Hematopoietic multipotent progenitor cell (in vitro differentiated cells): ENCODE measurements around the gene LGI1. TPM values are rescaled to one million over a fixed set of nuclear protein-coding genes. Genes with fewer than 3 reads are reported as not detected.

Experiments
- DNase-seq, 3 donors: peaks; one replicate each; pipeline ENCODE4 v3.0.0-alpha.2; 2011 to 2015; ENCODE audit warnings: low read depth in 2 of 3, low spot score in 2 of 3
- total RNA-seq: library from RNA; depleted of rRNA; stranded (reverse); fragments of >200 nt; gene quantifications from one replicate; pipeline ENCODE4 v1.2.3, GENCODE V29; 2012

LGI1 gene
- total RNA-seq, 1 donor = not detected

DNA sequence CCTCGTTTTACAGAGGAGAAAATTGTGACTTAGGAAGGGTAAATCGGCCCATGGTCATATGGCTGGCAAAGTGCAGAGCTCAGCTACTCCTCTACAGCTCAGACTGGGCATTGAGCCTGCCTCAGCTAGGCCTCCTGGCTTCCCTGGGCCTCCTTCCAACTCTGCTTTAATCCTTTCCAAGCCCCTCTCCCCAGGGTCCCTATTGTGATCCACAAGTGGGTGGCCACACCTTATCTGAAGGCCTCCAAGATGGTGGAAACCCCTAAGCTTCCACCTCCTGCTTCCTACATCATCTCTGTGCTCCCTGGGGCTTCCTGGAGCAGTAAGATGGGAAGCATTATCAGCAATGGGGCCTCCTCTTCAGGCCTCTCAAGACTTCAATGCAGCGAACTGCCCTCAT, 3.0 kb upstream of the LGI1 start:
- no peak for DNase-seq

DNA sequence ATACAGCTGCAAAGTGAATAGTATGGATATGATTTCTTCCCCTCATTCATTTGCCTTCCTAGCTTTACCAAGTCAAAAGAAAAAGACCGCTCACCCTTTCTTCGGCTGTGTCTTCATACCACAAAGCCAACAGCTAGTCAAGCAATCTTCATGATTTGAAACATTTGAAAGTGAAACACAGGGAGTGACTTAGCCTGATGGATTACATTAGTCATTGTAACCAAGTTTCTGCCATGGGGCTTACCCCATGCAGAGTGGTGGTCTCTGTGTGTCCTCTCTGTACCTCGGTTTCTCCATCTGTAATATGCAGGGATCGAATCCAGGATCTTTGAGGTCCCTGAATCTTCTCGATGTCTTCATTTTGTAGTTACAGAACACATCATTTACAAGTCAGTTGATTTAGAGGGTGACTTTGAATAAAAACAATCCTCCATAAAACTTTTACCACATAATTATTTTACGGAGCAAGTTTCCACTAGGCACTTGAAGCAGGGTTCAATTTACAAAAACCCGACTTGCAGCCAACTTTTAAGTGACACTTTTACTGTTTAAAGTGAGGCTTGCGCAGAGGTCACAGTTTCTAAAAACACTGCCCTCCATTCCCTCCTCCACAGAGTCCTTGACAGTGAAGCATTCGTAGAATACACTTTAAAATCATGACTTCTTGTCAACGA, 2.2 kb upstream of the LGI1 start:
- DNase-seq = no peak

DNA sequence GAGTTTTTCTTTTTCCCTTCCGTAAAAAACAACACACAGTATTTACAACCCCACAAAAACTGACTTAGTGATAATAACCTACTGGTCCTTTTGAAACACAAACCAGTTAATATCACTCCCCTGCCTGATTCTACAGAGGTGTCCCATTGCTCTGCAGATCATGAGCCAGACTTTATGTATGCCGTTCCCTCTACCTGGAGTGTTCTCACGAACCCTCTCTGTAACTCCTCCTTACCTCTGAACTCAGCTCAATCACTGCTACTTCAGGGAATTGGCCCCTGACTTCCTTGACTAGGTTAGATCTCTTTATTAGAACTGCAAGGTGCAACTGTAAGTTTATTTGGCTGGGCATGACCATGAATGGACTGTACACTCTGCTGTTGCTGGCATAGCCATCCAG, 1.6 kb upstream of the LGI1 start:
- DNase-seq = no peak

DNA sequence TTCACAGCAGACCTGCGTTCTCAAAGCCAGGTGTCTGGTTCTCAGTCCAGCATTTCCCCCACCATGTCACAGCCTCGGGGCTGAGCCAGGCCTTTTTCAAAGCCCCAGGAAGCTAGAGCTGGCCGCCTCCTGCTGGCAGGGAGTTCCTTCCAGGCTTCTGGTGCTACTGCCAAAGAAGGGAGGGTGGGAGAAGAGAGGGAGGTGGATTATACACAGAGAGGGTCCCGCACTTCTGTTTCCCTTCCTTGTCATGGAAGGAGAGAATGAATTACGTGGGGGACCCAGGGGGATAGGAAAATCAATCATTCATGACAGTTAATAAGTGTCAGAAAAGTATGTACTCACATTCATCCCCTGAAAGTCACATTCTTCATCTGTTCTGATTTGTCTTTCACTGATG, 600 bp upstream of the LGI1 start:
- no peak for DNase-seq

DNA sequence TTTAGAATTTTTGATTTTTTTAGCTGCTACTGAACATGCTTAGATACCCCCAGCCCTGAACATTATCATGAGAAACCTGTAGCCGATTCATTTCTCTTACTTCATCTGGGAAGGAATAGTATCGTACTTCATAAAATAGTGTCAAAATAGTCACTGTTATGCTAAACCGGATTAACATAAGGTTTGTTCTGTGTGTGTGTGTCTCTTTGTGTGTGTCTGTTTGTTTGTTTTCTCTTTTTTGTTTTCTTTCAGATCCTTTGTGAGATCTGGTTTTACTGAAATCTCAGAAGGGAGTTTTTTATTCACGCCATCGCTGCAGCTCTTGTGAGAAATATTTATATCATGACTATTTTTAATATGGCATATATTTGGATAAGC, 761 bp downstream of the LGI1 start:
- DNase-seq = no peak

DNA sequence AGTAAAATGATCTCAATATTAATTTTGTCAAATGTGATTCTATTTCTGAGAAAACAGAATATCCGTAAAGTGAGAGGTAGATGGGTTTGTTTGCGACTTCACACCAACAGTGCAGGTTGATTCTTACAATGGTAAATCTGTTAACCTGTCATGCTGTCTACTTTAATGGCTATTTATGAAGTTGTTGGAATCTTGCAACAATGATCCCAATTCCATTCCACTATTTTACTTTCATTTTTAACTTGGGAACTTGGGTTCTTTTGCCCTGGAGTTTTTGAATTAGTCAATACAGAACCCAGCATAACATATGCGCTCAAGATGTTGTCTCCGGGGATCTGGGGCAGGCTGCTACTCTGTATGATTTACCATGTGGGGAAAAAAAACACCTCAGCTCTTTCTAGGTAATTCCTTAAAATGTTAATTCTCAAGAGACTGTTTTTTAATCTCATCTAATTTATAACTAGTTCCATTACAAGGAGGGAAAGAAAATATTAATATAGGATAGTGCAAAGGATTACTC, 1.2 kb downstream of the LGI1 start:
- no peak for DNase-seq

DNA sequence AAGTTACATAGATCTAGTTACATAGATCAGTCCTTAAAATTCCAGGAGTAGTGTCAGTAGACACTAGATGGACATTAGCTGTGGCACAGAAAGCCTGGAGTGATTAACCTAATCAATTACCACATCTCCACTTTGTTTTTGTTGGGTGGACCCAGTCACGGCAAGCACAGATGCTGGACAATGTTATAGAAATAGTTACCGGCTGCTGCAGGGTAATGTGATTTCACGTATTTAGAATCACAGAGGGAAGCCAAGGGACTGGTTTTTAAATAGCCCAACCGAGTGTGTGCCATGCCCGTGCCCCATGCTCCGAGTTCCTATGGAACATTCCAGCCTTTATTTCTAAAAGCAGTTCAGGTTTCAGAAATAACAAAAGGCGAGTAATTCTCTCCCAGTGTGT, 2.8 kb downstream of the LGI1 start:
- no peak for DNase-seq

DNA sequence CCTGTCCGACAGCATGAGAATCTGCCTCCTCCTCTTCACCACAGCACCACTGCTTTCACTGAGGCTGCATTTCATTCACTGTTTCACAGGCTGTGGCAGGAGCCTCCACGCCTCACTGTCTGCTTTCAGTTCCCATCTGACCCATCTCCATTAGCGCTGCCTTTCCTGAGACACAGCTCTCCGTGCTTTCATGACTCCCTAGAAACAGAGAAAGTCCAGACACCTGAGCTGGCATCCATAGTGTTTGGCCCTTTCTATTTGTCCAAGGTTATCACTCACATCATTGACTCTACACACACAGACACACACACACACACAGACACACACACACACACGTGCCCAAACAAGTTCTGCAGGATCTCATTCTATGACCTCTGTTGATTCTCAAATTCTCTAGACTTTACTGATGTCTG, 5.2 kb downstream of the LGI1 start:
- no peak for DNase-seq

DNA sequence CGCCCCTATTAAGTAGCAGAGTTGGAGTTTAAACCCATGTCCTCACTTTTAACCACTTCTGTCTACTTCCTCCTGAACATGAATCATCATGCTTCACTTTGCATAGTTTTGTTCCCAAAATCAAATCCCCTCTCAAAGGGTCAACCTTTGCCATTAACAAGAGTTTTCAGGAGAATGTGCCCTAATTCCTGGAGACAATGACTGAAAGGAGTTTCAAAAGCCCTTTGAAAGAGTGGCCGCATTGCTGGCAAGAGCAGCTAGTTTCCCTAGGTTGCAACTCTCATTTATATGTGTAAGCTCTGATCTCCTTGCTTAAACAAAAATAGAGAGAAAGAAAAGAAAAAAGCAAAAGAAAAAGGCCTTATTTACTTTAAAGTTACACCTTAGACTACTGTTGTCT, 9.2 kb downstream of the LGI1 start:
- DNase-seq = no peak

DNA sequence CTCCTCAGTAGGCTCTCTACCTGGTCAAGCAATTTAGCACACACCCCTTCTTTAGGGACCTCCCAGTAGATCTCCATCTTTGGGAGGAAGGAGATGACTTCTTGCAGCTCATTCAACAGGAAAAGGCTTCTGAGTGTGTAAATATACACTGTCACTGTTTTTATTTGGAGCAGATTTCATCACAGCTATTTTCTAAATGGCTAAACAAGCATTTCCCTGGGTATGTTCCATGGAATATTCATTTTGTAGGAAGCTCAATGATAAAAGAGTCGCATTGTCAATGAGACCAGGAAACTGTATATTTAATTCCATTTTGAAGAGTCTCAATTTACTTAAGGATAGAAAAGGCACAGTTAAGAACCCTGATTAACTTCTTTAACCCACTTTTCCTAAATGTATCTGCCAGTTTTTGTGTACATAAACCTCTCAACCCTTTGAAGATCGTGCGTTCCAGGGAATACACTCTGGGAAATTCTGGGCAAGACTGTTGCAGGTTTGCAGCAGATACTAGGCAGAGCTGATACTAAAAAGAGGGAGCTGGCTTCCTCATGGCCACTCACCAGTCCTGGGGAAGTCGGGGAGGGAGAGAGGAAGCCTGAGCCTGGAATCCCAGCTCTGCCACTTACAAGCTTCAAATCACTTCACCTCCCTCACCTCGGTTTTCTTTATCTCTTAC, 10.1 kb downstream of the LGI1 start:
- DNase-seq = no peak

DNA sequence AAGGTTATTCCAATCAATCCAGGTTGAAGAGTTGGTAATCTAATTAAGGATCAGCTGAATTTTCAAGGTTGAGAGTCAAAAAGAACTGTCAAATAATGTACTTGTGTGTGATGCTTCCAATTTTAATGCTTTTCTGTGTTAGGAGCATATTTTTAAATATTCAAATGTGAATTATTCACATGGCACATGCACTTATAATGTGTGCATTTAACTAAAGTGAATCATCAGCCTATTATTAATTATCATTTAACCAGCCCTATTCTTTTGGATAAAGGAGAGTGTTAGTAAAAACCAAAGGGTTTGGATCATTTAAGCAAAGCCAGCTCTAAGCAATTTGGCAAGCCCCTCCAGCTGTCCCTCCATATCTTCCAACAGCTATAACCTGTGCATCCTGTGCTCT, 11.2 kb downstream of the LGI1 start:
- no peak for DNase-seq

DNA sequence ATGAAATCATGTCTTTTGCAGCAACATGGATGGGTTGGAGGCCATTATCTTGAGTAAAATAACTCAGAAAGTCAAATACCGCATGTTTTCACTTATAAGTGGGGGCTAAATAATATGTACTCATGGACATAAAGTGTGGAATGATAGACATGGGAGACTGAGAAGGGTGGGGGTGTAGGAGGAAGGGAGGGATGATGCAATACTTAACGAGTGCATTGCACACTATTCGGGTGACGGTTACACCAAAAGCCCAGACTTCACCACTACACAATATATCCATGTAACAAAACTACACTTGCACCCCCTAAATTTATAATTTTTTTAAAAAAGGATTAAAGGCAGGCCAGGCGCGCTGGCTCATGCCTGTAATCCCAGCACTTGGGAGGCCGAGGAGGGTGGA, 13.6 kb downstream of the LGI1 start:
- DNase-seq = no peak

DNA sequence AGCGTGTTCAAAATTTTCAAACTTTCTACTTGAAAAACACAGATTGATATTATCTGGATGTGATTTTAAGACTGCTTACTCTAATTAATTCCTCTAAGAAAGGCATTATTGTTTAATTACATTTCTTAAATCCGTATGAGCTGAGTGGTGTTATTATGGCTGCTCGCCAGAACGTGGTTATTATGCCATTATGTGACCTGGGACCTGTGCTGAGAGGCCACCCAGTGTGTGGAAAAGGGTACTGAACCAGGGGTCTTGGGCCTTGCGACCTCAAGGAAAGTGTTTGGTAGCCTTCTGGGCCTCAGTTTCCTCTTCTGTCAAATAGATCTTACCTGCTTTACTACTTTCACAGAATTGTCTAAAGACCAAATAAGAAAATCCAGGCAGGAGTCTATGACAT, 15.4 kb downstream of the LGI1 start:
- DNase-seq = no peak

DNA sequence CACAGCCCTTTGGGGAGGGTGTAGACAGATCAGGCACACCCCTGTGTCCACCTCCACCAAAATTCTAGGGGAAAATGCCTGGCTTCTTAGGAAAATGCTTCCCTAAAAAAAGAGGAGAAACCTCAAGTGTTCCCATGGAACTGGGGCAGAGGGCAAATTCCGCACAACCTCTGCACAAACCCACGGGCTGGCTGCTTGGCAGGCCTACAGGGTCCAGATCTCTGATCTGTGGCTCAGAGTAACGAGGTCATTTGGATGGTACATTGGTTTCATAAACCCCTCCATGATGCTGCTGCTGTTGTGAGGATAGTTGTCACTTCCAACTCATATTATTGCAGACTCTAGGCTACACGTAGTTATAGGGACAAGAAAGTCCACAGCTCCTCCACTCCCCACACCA, 16.0 kb downstream of the LGI1 start:
- DNase-seq = no peak

DNA sequence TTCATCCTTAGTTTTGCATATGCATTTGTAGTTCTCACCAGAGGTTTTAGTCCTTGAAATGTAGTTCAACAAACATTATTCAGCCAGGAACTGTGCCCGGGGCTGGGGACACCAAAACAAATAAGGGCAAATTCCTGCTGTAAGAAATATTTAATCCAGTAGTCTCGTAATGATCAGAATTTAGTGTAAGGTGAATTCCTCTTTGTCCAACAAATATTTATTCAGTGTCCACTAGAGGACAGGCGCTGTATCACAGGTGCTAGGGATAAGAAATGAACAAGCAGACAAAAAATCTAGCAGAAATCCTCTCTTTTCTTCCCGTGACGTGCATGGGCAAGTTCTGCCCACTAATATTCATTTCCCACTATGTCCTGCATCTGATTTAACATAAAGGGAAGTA, 17.6 kb downstream of the LGI1 start:
- DNase-seq = no peak

DNA sequence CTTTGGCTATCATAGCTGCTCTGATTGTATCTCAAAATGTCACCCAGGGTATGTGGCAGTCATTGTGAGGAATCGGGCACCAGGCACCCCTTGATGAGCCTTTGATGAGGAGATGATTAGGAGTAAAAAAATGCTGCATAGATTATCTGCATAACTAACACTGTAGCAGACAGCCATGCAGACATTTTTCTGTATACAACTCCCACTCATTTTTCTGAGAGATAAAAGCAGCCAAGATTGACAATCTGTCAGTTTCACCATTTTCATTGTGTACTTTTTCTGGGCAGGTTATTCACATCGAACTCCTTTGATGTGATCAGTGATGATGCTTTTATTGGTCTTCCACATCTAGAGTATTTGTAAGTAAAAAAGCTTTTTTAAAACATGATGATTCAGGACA, 19.4 kb downstream of the LGI1 start:
- DNase-seq = no peak

DNA sequence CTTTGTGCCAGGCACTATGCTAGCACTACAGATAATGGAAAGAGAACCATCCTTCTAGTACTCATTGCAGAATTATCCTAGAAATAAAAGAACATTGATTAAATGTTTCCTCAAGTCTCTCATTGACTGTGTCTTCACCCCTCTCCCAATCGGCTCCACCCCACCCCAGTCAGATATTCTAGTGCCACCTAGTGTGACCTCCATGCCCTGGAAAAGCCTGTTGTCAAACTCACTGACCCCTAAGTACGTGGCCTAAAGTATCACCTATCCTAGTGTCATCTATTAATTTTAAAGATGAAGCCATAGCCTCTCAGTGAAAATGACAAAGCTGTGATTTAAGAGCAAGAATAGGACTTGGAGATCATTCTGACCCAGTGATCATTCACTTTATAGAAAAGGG, 26.3 kb downstream of the LGI1 start:
- DNase-seq = no peak

DNA sequence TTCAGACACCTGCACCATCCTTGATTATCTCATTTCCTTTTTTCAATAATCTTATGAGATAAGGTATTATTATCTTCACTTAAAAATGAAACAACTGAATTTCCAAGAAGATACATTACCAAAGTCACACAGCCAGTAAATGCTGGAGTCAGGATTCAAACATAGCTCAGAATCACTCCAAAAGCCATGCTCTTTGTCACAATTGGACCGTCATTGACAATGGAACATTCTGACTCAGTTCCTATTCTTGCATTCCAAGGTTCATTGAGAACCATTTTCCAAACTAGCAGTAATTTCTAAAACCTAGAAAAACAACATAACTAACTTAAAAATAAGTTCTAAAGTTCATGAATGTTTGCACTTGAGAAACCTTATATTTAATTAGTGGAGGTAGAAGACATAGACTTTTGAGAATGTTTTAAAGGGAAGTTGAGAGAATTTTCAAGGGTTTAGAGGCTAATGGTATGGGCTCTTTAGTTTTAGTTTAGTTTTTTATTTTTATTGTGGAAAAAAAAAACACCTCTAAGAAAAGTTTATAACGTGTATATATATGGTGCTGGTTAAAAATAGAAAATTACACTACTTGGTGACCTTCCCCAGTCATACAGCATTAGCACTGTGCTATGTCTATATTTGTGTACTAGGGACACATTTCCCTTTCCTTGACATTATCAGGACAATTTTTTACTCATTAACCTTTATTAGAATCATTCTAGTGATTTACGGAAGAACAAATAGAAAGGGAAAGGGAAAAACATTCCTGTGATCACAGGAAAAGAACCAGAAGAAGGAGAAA, 30.9 kb downstream of the LGI1 start:
- DNase-seq = no peak

DNA sequence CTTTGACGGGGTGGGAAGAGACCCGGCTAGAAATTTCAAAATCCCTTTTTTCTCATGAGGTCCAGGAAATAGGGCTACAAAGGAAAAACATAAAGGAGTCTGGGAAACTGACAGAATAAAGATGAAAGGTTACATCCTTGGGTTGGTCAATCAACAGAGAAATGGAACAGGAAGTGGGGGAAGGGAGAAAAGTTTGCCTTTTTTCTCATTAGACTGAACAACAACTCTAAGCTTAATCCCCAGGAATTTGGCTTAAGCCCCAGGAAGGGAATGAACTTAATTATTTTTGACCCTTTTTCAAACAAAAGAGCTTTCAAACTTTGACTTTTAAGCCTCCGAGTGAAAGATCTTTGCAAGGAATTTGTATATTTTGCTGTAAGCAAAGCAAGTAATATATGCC, 32.7 kb downstream of the LGI1 start:
- no peak for DNase-seq

DNA sequence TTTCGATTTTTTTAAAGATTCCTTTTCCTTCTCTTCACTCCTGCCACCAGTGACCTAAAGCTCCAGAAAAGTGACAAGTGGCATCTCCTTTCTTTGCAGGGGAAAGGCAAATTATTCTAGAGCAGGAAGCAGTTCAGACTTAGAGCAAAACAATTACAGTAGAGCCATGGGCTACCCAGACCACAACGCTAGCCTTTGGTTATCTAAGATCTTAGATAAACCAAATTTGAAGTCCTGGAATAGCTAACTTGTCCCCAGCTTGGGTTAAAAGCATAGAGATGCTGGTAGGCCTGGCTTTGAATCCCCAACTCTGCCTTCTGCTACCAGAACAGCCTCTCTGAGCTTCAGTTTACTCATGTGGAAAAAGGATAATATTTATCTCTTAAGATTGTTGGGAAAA, 38.4 kb downstream of the LGI1 start:
- no peak for DNase-seq

DNA sequence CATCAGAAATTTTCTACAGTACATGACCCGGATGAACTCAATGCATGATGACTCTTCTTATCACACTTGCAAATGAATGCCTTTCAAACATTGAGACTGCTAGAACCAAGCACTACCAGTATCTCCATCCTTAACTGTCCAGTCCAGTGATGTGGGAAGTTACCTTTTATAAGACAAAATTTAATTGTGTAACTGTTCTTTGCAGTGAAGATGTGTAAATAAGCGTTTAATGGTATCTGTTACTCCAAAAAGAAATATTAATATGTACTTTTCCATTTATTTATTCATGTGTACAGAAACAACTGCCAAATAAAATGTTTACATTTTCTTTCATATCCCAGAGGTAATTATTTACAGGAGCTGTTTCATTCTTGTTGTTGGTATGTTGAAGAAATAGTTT, 40.1 kb downstream of the LGI1 start:
- DNase-seq = no peak

DNA sequence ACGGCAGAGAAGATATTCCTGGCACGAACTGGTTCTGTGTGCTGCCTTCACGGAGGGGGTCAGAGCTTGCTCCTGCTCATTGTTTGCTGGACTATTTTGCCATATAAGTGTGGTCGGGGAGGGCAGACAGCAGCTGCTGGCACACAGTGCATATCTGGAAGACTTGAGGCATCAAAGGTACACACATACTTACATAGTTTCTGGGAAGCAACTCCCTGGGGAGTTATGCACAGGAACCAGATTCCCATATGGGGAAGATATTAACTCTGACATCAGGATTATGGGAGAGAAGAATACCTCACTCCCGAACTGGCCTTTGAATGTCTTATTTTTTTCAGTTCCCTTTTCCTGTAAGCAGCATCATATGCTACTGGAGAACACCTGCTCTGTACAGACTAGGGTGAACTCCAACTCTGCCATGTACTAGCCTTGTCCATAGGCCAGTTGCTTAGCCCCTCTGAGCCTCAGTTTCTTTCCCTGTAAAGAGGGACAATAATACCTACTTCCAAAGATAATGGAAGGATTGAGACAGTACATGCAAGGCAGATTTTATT, 41.5 kb downstream of the LGI1 start:
- no peak for DNase-seq
